ENCODE data around the gene DCDC1. TPM values are rescaled to one million over a fixed set of nuclear protein-coding genes. Genes with fewer than 3 reads are reported as not detected.

The DCDC1 gene
- total RNA-seq, 1 experiment from 2014 or later, result 1.5 TPM

GRCh38 chr11:31301549-31302510, 67.7 kb downstream of the DCDC1 start:
- no TSS peak for BruUV-seq (replicated peaks)
- Histone ChIP-seq H2AFZ (ENCODE audit: low read depth, low read length, poor library complexity, severe bottlenecking) (no peak overlapping the region), H3K79me2 (ENCODE audit: insufficient read depth, low read length) (no peaks in the 10 kb centered on the region), H3K9ac (ENCODE audit: low read length) (no peak overlapping the region), H3K4me2 (ENCODE audit: low read length) (no peak overlapping the region), H3K9me3 (ENCODE audit: control insufficient read depth in 1 of 2, insufficient read depth in 1 of 2, low read depth in 1 of 2, low read length in 2 of 2) (no peaks in the 10 kb centered on the region), H3K9me2 (ENCODE audit: insufficient read depth) (no peaks in the 10 kb centered on the region), H3K27me3 (ENCODE audit: insufficient read depth, low read length) (no peaks in the 10 kb centered on the region), H3K36me3 (ENCODE audit: control insufficient read depth in 1 of 2, insufficient read depth in 2 of 2, low read length in 2 of 2) (no peaks in the 10 kb centered on the region), H3K27ac (ENCODE audit: low read depth, low read length) (no peak overlapping the region), H4K20me1 (ENCODE audit: insufficient read depth) (no peaks in the 10 kb centered on the region), H3K4me3 (replicated peaks in 1 of 2; ENCODE audit: low read depth in 1 of 2, low read length in 2 of 2) (no peak overlapping the region), H3K4me1 (ENCODE audit: control insufficient read depth in 1 of 2, insufficient read depth in 2 of 2, low read length in 2 of 2) (no peaks in the 10 kb centered on the region)
- CTCF ChIA-PET, result interaction anchor here (1.5 kb wide), 1 partner anchor 39 kb away, joined by 3 read pairs; no protein-coding TSS in a partner anchor
- no peak for ATAC-seq
- POLR2A ChIA-PET, result no interaction called here
- no peak for DNase-seq (ENCODE audit: low read depth, low spot score)
- RAD21 ChIA-PET (ENCODE audit: low non-redundant PET in 1 of 2, low total read pairs in 2 of 2, uncharacterized antibody in 2 of 2, unreplicated experiment in 2 of 2), result no interaction called here
- intact Hi-C loops (cut with micrococcal nuclease), result no loop called here
- no peak for TF ChIP-seq POLR2AphosphoS5 (IDR thresholded peaks at IDR 0.05; ENCODE audit: low read depth, low read length)
- TF ChIP-seq REST (IDR thresholded peaks at IDR 0.05; ENCODE audit: low read depth), result no peak
- no peak for TF ChIP-seq FOSL1 (IDR thresholded peaks at IDR 0.05; ENCODE audit: low read depth)
- no peak for TF ChIP-seq SIN3A (IDR thresholded peaks at IDR 0.05; ENCODE audit: low read depth)
- TF ChIP-seq EGR1 (IDR thresholded peaks at IDR 0.05; ENCODE audit: low read depth), result no peak
- no peak for TF ChIP-seq SRF (IDR thresholded peaks at IDR 0.05; ENCODE audit: low read depth)
- TF ChIP-seq RAD21 (IDR thresholded peaks at IDR 0.05; ENCODE audit: low read depth), result no peak
- no peak for TF ChIP-seq JUND (IDR thresholded peaks at IDR 0.05)
- no peak for TF ChIP-seq ZBTB33 (IDR thresholded peaks at IDR 0.05; ENCODE audit: extremely low read depth, insufficient replicate concordance, low read length)
- TF ChIP-seq CEBPB (IDR thresholded peaks at IDR 0.05; ENCODE audit: low read depth), result no peak
- no peak for TF ChIP-seq MAX (IDR thresholded peaks at IDR 0.05)
- no peak for TF ChIP-seq CBX3 (IDR thresholded peaks at IDR 0.05; ENCODE audit: low read depth)
- TF ChIP-seq YY1 (IDR thresholded peaks at IDR 0.05; ENCODE audit: extremely low read depth, insufficient replicate concordance, low read depth, low read length), result no peak
- no peak for TF ChIP-seq ATF3 (IDR thresholded peaks at IDR 0.05)
- no peak for TF ChIP-seq ZFX (IDR thresholded peaks at IDR 0.05)
- TF ChIP-seq ELF1 (IDR thresholded peaks at IDR 0.05; ENCODE audit: borderline replicate concordance, low read depth), result no peak
- TF ChIP-seq ZNF274 (IDR thresholded peaks at IDR 0.05; ENCODE audit: low read depth, low read length), result no peak
- no peak for TF ChIP-seq SP1 (IDR thresholded peaks at IDR 0.05; ENCODE audit: low read depth)
- no peak for TF ChIP-seq TCF7L2 (IDR thresholded peaks at IDR 0.05; ENCODE audit: borderline replicate concordance, extremely low read depth, insufficient read depth, insufficient read length)

Data from HCT116 (cell line).